Neural crest cell (in vitro differentiated cells): ENCODE results near the gene ZG16. TPM values are rescaled to one million over a fixed set of nuclear protein-coding genes. Genes with fewer than 3 reads are reported as not detected.
A peak's percentile ranks its signal among the peaks of the same experiment; 100 is the strongest.
"Not testable (repeated sequence)": the region's sequence is repeated elsewhere in the genome, so short reads cannot be mapped to it uniquely, and the experiment has no call there.

ENCODE experiments used
- DNase-seq: peaks from one replicate; pipeline ENCODE4 v3.0.0; 2021; ENCODE audit warnings: low read depth, mixed read lengths, low spot score
- H3K27ac Mint-ChIP-seq: one replicate; pipeline ENCODE4 v1.8.0; 2021; ENCODE audit warnings: mild to moderate bottlenecking, mixed read lengths; ENCODE audit not compliant: unreplicated experiment
- H3K27me3 Mint-ChIP-seq: 2 replicates; pipeline ENCODE4 v1.8.0; 2021; ENCODE audit warnings: low read depth, mild to moderate bottlenecking, mixed read lengths
- H3K36me3 Mint-ChIP-seq: 2 replicates; pipeline ENCODE4 v1.8.0; 2021; ENCODE audit warnings: low read depth, mild to moderate bottlenecking, mixed read lengths
- H3K4me1 Mint-ChIP-seq: 2 replicates; pipeline ENCODE4 v1.8.0; 2021; ENCODE audit warnings: mixed read lengths
- H3K4me3 Mint-ChIP-seq: one replicate; pipeline ENCODE4 v1.8.0; 2021; ENCODE audit warnings: mild to moderate bottlenecking, mixed read lengths
- H3K9me3 Mint-ChIP-seq: 2 replicates; pipeline ENCODE4 v1.8.0; 2021; ENCODE audit warnings: mixed read lengths
- CTCF ChIP-seq: fragments of 200-600 bp; sonication (generic); conservative IDR thresholded peaks from 2 replicates; pipeline ENCODE4 v1.5.0; 2021; ENCODE audit warnings: antibody characterized with exemption, mild to moderate bottlenecking
- total RNA-seq: library from RNA; stranded (reverse); gene quantifications from 2 replicates; pipeline ENCODE4 v1.2.1, GENCODE V29; 2021

Gene ZG16
- total RNA-seq, 1 donor from 2014 or later, result not detected

GRCh38 chr16:29757950-29758466 is 20.0 kb upstream of the ZG16 start:
- no peaks in the 10 kb centered on the region for H3K9me3 Mint-ChIP-seq
- H3K27ac Mint-ChIP-seq, result no peak overlapping the region
- no peak for DNase-seq
- H3K4me3 Mint-ChIP-seq, result no peak overlapping the region
- no peaks in the 10 kb centered on the region for H3K36me3 Mint-ChIP-seq
- TF ChIP-seq CTCF, result no peak
- H3K4me1 Mint-ChIP-seq, result no peaks in the 10 kb centered on the region
- H3K27me3 Mint-ChIP-seq, result no peaks in the 10 kb centered on the region

- Mint-ChIP-seq H3K27ac (no peak overlapping the region), H3K9me3 (no peaks in the 10 kb centered on the region), H3K36me3 (no peaks in the 10 kb centered on the region), H3K27me3 (no peaks in the 10 kb centered on the region), H3K4me1 (no peaks in the 10 kb centered on the region), H3K4me3 (no peak overlapping the region)
- TF ChIP-seq CTCF, result no peak
- no peak for DNase-seq
Measured at GRCh38 chr16:29760567-29761279, 17.3 kb upstream of the ZG16 start.

GRCh38 chr16:29761280-29761651 is 16.8 kb upstream of the ZG16 start:
- not testable (repeated sequence) for H3K27ac Mint-ChIP-seq, H3K4me3 Mint-ChIP-seq, H3K9me3 Mint-ChIP-seq, H3K4me1 Mint-ChIP-seq, H3K27me3 Mint-ChIP-seq, DNase-seq, H3K36me3 Mint-ChIP-seq

GRCh38 chr16:29761882-29762281 is 16.2 kb upstream of the ZG16 start:
- Mint-ChIP-seq H3K27me3 (no peaks in the 10 kb centered on the region), H3K36me3 (no peaks in the 10 kb centered on the region), H3K9me3 (no peaks in the 10 kb centered on the region), H3K4me1 (no peaks in the 10 kb centered on the region), H3K27ac (no peak overlapping the region), H3K4me3 (no peak overlapping the region)
- DNase-seq, result no peak
- TF ChIP-seq CTCF, result no peak

- H3K4me3 Mint-ChIP-seq, result no peak overlapping the region
- no peak for DNase-seq
- no peaks in the 10 kb centered on the region for H3K9me3 Mint-ChIP-seq
- peak overlapping the region; percentile 62 for H3K27ac Mint-ChIP-seq
- no peaks in the 10 kb centered on the region for H3K4me1 Mint-ChIP-seq
- no peaks in the 10 kb centered on the region for H3K27me3 Mint-ChIP-seq
- H3K36me3 Mint-ChIP-seq, result no peaks in the 10 kb centered on the region
- TF ChIP-seq CTCF, result no peak
Measured at GRCh38 chr16:29763326-29763725, 14.7 kb upstream of the ZG16 start.

GRCh38 chr16:29765167-29766032 is 12.7 kb upstream of the ZG16 start:
- no peak for TF ChIP-seq CTCF
- no peak for DNase-seq
- Mint-ChIP-seq H3K4me3 (no peak overlapping the region), H3K27ac (peak overlapping the region; percentile 29), H3K36me3 (no peaks in the 10 kb centered on the region), H3K9me3 (no peaks in the 10 kb centered on the region), H3K4me1 (no peaks in the 10 kb centered on the region), H3K27me3 (no peaks in the 10 kb centered on the region)
